SK-N-SH treated with all-trans-retinoic acid at 6 μM for 48 hours (cell line): ENCODE data around the gene MYH4.

ENCODE experiments used
- ATAC-seq: fragments of 200-7000 bp; cut with Tn5 transposase; 3 replicates; pipeline ENCODE4 v1.9.1; 2020; ENCODE audit warnings: mild to moderate bottlenecking, moderate library complexity
- CREB5 ChIP-seq: fragments of 250-450 bp; sonication (Bioruptor Pico); IDR thresholded peaks from 2 replicates; pipeline ENCODE4 v1.5.1; 2020; ENCODE audit warnings: low read depth, mild to moderate bottlenecking, moderate library complexity
- CSDC2 ChIP-seq: fragments of 250-450 bp; sonication (Bioruptor Pico); IDR thresholded peaks from 2 replicates; pipeline ENCODE4 v1.5.0; 2020; ENCODE audit warnings: mild to moderate bottlenecking, moderate library complexity
- CSRNP3 ChIP-seq: fragments of 250-450 bp; sonication (Bioruptor Pico); IDR thresholded peaks from 2 replicates; pipeline ENCODE4 v1.5.1; 2021; ENCODE audit warnings: mild to moderate bottlenecking, moderate library complexity
- GLIS3 ChIP-seq: fragments of 250-450 bp; sonication (Bioruptor Pico); IDR thresholded peaks from 2 replicates; pipeline ENCODE4 v1.5.0; 2020; ENCODE audit warnings: mild to moderate bottlenecking, moderate library complexity
- PATZ1 ChIP-seq: fragments of 250-450 bp; sonication (Bioruptor Pico); IDR thresholded peaks from 2 replicates; pipeline ENCODE4 v1.8.0; 2020; ENCODE audit warnings: mild to moderate bottlenecking, moderate library complexity, borderline replicate concordance
- POU6F1 ChIP-seq: fragments of 250-450 bp; sonication (Bioruptor Pico); IDR thresholded peaks from 2 replicates; pipeline ENCODE4 v1.8.0; 2021; ENCODE audit warnings: low read depth, mild to moderate bottlenecking, moderate library complexity, borderline replicate concordance
- PPARA ChIP-seq: fragments of 250-450 bp; sonication (Bioruptor Pico); IDR thresholded peaks from 2 replicates; pipeline ENCODE4 v1.5.0; 2020; ENCODE audit warnings: mild to moderate bottlenecking, borderline replicate concordance
- RARB ChIP-seq: fragments of 250-450 bp; sonication (Bioruptor Pico); IDR thresholded peaks from 2 replicates; pipeline ENCODE4 v1.8.0; 2021; ENCODE audit warnings: mild to moderate bottlenecking, moderate library complexity
- SNAI2 ChIP-seq: fragments of 250-450 bp; sonication (Bioruptor Pico); IDR thresholded peaks from 2 replicates; pipeline ENCODE4 v1.5.0; 2020; ENCODE audit warnings: mild to moderate bottlenecking, moderate library complexity
- TCF4 ChIP-seq: fragments of 250-450 bp; sonication (Bioruptor Pico); IDR thresholded peaks from 2 replicates; pipeline ENCODE4 v1.8.0; 2021; ENCODE audit warnings: mild to moderate bottlenecking, moderate library complexity, borderline replicate concordance
- TOX ChIP-seq: fragments of 250-450 bp; sonication (Bioruptor Pico); IDR thresholded peaks from 2 replicates; pipeline ENCODE4 v1.8.0; 2021; ENCODE audit warnings: mild to moderate bottlenecking, moderate library complexity, borderline replicate concordance
- ZC3H10 ChIP-seq: fragments of 250-450 bp; sonication (Bioruptor Pico); IDR thresholded peaks from 2 replicates; pipeline ENCODE4 v1.5.1; 2021; ENCODE audit warnings: mild to moderate bottlenecking, moderate library complexity
- ZFP30 ChIP-seq: fragments of 450-650 bp; formaldehyde crosslinking; IDR thresholded peaks from 2 replicates; pipeline ENCODE4 v1.5.0; 2022; ENCODE audit warnings: mild to moderate bottlenecking, moderate library complexity
- ZNF565 ChIP-seq: fragments of 450-650 bp; formaldehyde crosslinking; conservative IDR thresholded peaks from 2 replicates; pipeline ENCODE4 v1.5.0; 2020; ENCODE audit warnings: low read depth, mild to moderate bottlenecking, moderate library complexity

Gene MYH4

GRCh38 chr17:10421900-10422542 is 47.3 kb downstream of the MYH4 start, which contains the start of gene MYH8:
Gene MYH8 (minus strand): TSS chr17:10421950. CDS start chr17:10420227, 1,723 bp downstream.
- no peak for TF ChIP-seq ZC3H10
- no peak for TF ChIP-seq CSDC2 (CRISPR knock-in tag)
- TF ChIP-seq POU6F1 (CRISPR knock-in tag), result no peak
- no peak for TF ChIP-seq ZFP30
- no peak for TF ChIP-seq GLIS3 (CRISPR knock-in tag)
- TF ChIP-seq TOX, result no peak
- no peak for TF ChIP-seq CSRNP3 (CRISPR knock-in tag)
- TF ChIP-seq PPARA (CRISPR knock-in tag), result no peak
- ATAC-seq, result no peak

GRCh38 chr17:10421211-10421610 is 48.1 kb downstream of the MYH4 start:
- TF ChIP-seq TOX (no peak), CSDC2 (CRISPR knock-in tag) (no peak), RARB (CRISPR knock-in tag) (no peak), CSRNP3 (CRISPR knock-in tag) (no peak), GLIS3 (CRISPR knock-in tag) (no peak)
- no peak for ATAC-seq

- ATAC-seq, result no peak
- TF ChIP-seq TOX, result no peak
Observed at GRCh38 chr17:10420811-10421210, 48.5 kb downstream of the MYH4 start.

GRCh38 chr17:10417431-10417830 is 51.9 kb downstream of the MYH4 start:
- TF ChIP-seq ZC3H10 (no peak), CREB5 (CRISPR knock-in tag) (no peak), PATZ1 (CRISPR knock-in tag) (no peak), ZNF565 (no peak), TCF4 (no peak)
- TF ChIP-seq, all 23 proteins: peak for 0
- no peak for ATAC-seq

- no peak for TF ChIP-seq SNAI2 (CRISPR knock-in tag)
- ATAC-seq, result no peak
Observed at GRCh38 chr17:10415161-10415560, 54.2 kb downstream of the MYH4 start.

- no peak for TF ChIP-seq RARB (CRISPR knock-in tag)
- no peak for TF ChIP-seq GLIS3 (CRISPR knock-in tag)
- no peak for TF ChIP-seq CSDC2 (CRISPR knock-in tag)
- no peak for TF ChIP-seq PPARA (CRISPR knock-in tag)
- TF ChIP-seq PATZ1 (CRISPR knock-in tag), result no peak
- no peak for ATAC-seq
Observed at GRCh38 chr17:10403589-10403988, 65.8 kb downstream of the MYH4 start.
